Measurements from ENCODE around the gene TWF2. TPM values are rescaled to one million over a fixed set of nuclear protein-coding genes. Genes with fewer than 3 reads are reported as not detected.

The TWF2 gene
- total and polyA plus RNA-seq, 9 of the 15 experiments (the other 6 are each of a cell fraction or from before 2014, with no cell fraction given) = 0.11 to 61.9 (median 29.7) TPM

- H3K9me3 ChIP-seq (replicated peaks; ENCODE audit: control insufficient read depth, insufficient read depth, low read depth, low read length) = no peaks in the 10 kb centered on the region
- H3K27me3 ChIP-seq (ENCODE audit: control insufficient read depth in 2 of 2, insufficient read depth in 2 of 2, low read length in 2 of 2) = no peaks in the 10 kb centered on the region
- H2AFZ ChIP-seq (ENCODE audit: low read depth, low read length) = no peak overlapping the region
- no peak overlapping the region for H3K4me3 ChIP-seq
- FAIRE-seq (no peak), DNase-seq (ENCODE audit: extremely low read depth in 1 of 4, low spot score in 3 of 4) (no peak), ATAC-seq (no peak)
- no peaks in the 10 kb centered on the region for H3K9me1 ChIP-seq (ENCODE audit: control insufficient read depth, insufficient read depth, low read length)
- ChIA-PET POLR2A (interaction anchor here (0.5 kb wide), 1 partner anchor 11 kb away, joined by 3 read pairs; no protein-coding TSS in a partner anchor), CTCF (ENCODE audit: low intra/inter-chr PET ratio) (no interaction called here)
- BruUV-seq (replicated peaks) = no TSS peak
- H3K79me2 ChIP-seq (ENCODE audit: control insufficient read depth, insufficient read depth, low read length) = peaks cover 16% of the 10 kb centered on the region
- no peaks in the 10 kb centered on the region for H4K20me1 ChIP-seq (replicated peaks; ENCODE audit: control insufficient read depth, insufficient read depth, low read length)
- WGBS (ENCODE audit: insufficient coverage, low coverage, missing lambda C conversion rate) = 98% methylated on average over 4 of the region's 4 CpGs
- no peak overlapping the region for H3K27ac ChIP-seq (ENCODE audit: extremely low read depth, low read depth, low read length)
- no peak overlapping the region for H3K4me2 ChIP-seq (ENCODE audit: insufficient read depth, low read length)
- peaks cover 80% of the 10 kb centered on the region for H3K36me3 ChIP-seq (ENCODE audit: control insufficient read depth, insufficient read depth, low read length)
- intact Hi-C loops (cut with micrococcal nuclease) = no loop called here
- TF ChIP-seq RREB1 (CRISPR knock-in tag; IDR thresholded peaks at IDR 0.05) (no peak), NR0B1 (IDR thresholded peaks at IDR 0.05; ENCODE audit: partially characterized antibody) (no peak), CEBPB (tag; IDR thresholded peaks at IDR 0.05) (peak; percentile 29; the same call in 1 of the 2 replicates), TBP (optimal IDR thresholded peaks at IDR 0.05; ENCODE audit: low read depth, low read length) (no peak), CBX8 (IDR thresholded peaks at IDR 0.05; ENCODE audit: borderline replicate concordance, extremely low read depth, low read depth, low read length, poor library complexity, severe bottlenecking) (no peak), CXXC5 (CRISPR knock-in tag; IDR thresholded peaks at IDR 0.05) (no peak)
- H3K4me1 ChIP-seq (replicated peaks in 1 of 2; ENCODE audit: control insufficient read depth in 2 of 2, insufficient read depth in 2 of 2, low read length in 2 of 2) = peaks cover 9 to 12% of the 10 kb centered on the region in 2 experiments; a peak in 4 of 5 replicates
- in situ Hi-C loops (cut with MboI) = no loop called here
- 0 out of 4 replicates have a peak overlapping the region, but pooled peaks of 1 of the 2 experiments have one; percentile 20 for H3K9ac ChIP-seq (ENCODE audit: insufficient read depth in 1 of 2, low read depth in 2 of 2, low read length in 2 of 2)
Measured at GRCh38 chr3:52202384-52203077, 36.4 kb downstream of the TWF2 start.

Measured in K562 (cell line).